Upper lobe of right lung (tissue), 1 donor: ENCODE data around the gene TRIM25. TPM values are rescaled to one million over a fixed set of nuclear protein-coding genes. Genes with fewer than 3 reads are reported as not detected.

Experiments used
- ATAC-seq: fragments of 200-7000 bp; cut with Tn5 transposase; one replicate; pipeline ENCODE4 v1.9.1; 2020; ENCODE audit warnings: mild to moderate bottlenecking, moderate library complexity
- DNase-seq: peaks from one replicate; pipeline ENCODE4 v3.0.0-alpha.2; 2020
- H3K27ac ChIP-seq: fragments of 200-600 bp; one replicate; pipeline ENCODE4 v1.8.0; 2022
- H3K27me3 ChIP-seq: fragments of 200-600 bp; one replicate; pipeline ENCODE4 v1.8.0; 2022; ENCODE audit warnings: mild to moderate bottlenecking
- H3K36me3 ChIP-seq: fragments of 200-600 bp; one replicate; pipeline ENCODE4 v1.8.0; 2022
- H3K4me1 ChIP-seq: fragments of 200-600 bp; one replicate; pipeline ENCODE4 v1.8.0; 2022
- H3K4me3 ChIP-seq: fragments of 200-600 bp; one replicate; pipeline ENCODE4 v1.8.0; 2022; ENCODE audit warnings: mild to moderate bottlenecking
- H3K9me3 ChIP-seq: fragments of 200-600 bp; one replicate; pipeline ENCODE4 v1.8.0; 2022
- intact Hi-C: fragments of 100-400 bp; cut with DNase I; formaldehyde crosslinking; loops from one replicate; pipeline ENCODE4 v1.11.0; 2022
- total RNA-seq: library from RNA; stranded (reverse); fragmentation: NEBNext Ultra II Directional; extraction: Animal tissue kit (Norgen Biotek cat#: 25700); gene quantifications from one replicate; pipeline ENCODE4 v1.2.1, GENCODE V29; 2021
- TF ChIP-seq, protein P1 (sequence below): fragments of 200-600 bp; IDR thresholded peaks from one replicate; pipeline ENCODE4 v1.8.0; 2022; ENCODE audit warnings: antibody characterized with exemption
- donor health status: DM: no; HTN: yes; CAD: no; lungs with severe emphysema.

TRIM25 gene
- total RNA-seq, 1 donor from 2014 or later: 89.3 TPM

DNA sequence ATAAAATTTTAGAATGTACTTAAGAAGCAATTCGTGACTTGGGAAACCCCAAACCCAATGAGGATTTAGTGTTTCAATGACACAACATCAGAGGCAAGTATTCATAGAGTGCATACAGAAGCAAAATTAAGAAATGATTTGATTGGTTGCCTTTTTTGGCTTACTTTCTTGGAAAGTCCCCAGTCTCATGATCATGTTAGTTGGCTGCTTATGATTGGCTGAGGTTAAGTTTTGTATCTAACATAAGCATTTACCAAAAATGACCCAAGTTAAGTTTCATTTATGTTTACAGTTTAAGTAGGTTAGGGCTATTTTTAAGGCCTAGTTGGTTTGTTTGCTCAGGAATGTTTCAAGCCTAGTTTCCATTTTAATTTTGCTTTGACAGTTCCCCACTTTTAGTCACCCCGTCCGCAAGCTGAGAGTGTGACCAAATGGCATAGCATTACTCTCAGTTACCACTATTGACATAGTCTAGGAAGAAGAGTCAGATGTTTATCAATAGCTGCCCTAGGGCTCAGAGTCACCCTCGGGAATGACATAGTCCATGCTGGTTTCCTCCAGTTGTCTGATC is 43.7 kb downstream of the TRIM25 start:
- H3K4me3 ChIP-seq: no peak overlapping the region
- no peaks in the 10 kb centered on the region for H3K9me3 ChIP-seq
- H3K27me3 ChIP-seq: no peaks in the 10 kb centered on the region
- ATAC-seq (no peak), DNase-seq (no peak)
- H3K4me1 ChIP-seq: no peaks in the 10 kb centered on the region
- no peak overlapping the region for H3K27ac ChIP-seq
- intact Hi-C loops: no loop called here
- no peaks in the 10 kb centered on the region for H3K36me3 ChIP-seq
- TF ChIP-seq, protein P1, sequence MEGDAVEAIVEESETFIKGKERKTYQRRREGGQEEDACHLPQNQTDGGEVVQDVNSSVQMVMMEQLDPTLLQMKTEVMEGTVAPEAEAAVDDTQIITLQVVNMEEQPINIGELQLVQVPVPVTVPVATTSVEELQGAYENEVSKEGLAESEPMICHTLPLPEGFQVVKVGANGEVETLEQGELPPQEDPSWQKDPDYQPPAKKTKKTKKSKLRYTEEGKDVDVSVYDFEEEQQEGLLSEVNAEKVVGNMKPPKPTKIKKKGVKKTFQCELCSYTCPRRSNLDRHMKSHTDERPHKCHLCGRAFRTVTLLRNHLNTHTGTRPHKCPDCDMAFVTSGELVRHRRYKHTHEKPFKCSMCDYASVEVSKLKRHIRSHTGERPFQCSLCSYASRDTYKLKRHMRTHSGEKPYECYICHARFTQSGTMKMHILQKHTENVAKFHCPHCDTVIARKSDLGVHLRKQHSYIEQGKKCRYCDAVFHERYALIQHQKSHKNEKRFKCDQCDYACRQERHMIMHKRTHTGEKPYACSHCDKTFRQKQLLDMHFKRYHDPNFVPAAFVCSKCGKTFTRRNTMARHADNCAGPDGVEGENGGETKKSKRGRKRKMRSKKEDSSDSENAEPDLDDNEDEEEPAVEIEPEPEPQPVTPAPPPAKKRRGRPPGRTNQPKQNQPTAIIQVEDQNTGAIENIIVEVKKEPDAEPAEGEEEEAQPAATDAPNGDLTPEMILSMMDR: no peak

DNA sequence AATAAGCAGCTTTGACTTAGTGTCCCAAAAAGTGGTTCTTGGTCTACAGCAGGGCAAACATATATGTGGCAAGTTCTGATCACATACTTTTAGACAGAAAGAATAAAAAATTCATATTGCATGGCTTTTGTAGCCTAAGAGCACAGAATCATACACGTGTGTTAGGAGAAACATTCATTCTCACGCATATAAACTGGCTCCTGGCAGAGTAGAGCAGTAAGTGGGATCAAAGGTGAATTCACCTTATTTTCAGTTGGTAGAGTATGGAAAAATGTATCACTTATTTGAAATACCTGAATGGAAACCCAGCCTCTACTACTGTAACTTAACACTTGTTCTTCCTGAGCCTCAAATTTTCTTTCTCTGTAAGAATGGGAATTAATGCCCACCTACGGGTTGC is 45.1 kb downstream of the TRIM25 start:
- Histone ChIP-seq H3K9me3 (no peaks in the 10 kb centered on the region), H3K4me1 (no peaks in the 10 kb centered on the region), H3K27ac (no peak overlapping the region), H3K27me3 (no peaks in the 10 kb centered on the region), H3K4me3 (no peak overlapping the region), H3K36me3 (no peaks in the 10 kb centered on the region)
- ATAC-seq: no peak
- DNase-seq: no peak
- intact Hi-C loops: no loop called here
- TF ChIP-seq, protein P1: no peak

DNA sequence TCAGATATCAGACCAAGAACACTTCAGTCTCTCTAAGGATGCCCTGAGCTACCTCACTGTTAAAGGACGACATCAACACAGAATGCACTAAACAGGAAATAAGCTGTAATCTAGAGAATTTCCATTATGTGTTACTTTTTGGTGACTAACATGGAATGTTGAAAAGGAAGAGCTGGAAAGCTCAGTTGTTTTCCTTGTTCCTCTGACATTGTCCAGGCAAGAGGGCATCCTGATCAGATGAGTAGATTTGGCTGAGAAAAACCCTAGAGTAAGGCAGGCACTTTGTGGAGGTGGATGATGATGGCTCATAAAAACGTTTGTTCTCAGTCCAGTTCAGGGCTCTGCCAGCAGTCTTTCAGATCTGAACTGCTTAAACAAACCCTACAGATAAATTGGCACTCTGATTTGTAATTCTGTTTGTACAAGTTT is 45.9 kb downstream of the TRIM25 start:
- TF ChIP-seq, protein P1: no peak
- no peak overlapping the region for H3K4me3 ChIP-seq
- intact Hi-C loops: no loop called here
- no peaks in the 10 kb centered on the region for H3K27me3 ChIP-seq
- no peak for ATAC-seq
- no peaks in the 10 kb centered on the region for H3K4me1 ChIP-seq
- H3K27ac ChIP-seq: no peak overlapping the region
- H3K36me3 ChIP-seq: peaks cover 4% of the 10 kb centered on the region
- no peak for DNase-seq
- no peaks in the 10 kb centered on the region for H3K9me3 ChIP-seq

DNA sequence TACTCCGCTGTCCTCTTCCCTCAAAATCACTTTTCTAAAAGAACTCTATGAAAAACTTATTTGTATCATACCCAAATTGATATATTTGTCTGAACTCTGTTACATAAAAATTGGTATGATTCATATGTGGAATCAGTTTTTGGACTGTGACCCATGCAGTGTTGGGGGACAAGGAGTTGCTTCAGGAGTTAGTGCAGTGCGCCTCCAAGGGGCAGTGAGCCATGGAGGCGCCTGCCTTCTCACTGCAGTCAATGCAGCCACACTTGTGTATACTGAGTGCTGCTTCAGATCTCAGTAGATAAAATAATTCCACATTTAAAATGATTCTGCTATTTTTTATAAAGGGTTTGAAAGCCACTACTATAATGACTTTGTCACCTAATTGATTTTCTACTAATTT is 47.4 kb downstream of the TRIM25 start:
- no peak overlapping the region for H3K27ac ChIP-seq
- ATAC-seq (no peak), DNase-seq (no peak)
- no peaks in the 10 kb centered on the region for H3K27me3 ChIP-seq
- no peak overlapping the region for H3K4me3 ChIP-seq
- TF ChIP-seq, protein P1: peak; percentile 12
- peaks cover 18% of the 10 kb centered on the region for H3K36me3 ChIP-seq
- H3K4me1 ChIP-seq: no peaks in the 10 kb centered on the region
- H3K9me3 ChIP-seq: no peaks in the 10 kb centered on the region
- intact Hi-C loops: no loop called here

DNA sequence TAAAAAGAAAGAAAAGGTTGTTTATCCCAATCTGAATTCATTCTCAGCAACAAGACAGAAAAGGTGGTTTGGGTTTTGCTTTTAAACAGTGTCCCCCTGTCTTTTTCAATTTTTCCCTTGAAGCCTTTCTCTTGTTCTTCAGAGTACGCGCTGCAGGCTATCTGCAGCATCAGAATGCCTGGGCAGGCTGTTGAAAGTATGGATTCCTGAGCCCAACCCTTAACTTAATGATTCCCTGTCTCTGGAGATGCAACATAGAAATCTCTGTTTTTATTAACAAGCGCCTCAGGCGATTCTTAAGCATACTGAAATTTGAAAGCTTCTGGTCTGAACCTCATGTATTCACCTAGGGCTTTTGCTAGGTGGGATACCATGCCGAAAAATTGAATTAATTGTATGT is 47.8 kb downstream of the TRIM25 start:
- no peak for DNase-seq
- Histone ChIP-seq H3K9me3 (no peaks in the 10 kb centered on the region), H3K4me3 (no peak overlapping the region), H3K27ac (no peak overlapping the region), H3K4me1 (no peaks in the 10 kb centered on the region), H3K27me3 (no peaks in the 10 kb centered on the region), H3K36me3 (peaks cover 20% of the 10 kb centered on the region)
- TF ChIP-seq, protein P1: no peak
- ATAC-seq: no peak
- intact Hi-C loops: no loop called here

DNA sequence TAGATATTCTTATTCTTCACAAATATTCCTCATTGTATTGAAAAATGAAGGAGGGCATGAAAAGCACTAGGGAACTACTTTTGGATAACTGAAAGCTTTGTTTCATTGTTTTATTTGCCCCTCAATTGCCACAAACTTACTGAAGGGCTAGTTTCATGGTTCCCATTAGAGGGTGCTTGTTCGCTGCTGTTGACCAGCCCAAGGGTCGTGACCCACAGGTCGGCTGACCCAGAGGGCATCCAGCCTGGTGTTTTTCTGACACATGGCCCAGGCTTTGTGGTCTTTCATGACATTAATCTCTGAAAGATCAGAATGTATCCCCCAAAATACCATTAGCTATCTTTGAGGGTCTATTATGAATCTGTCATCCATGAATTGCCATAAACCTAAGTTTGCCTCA is 49.9 kb downstream of the TRIM25 start:
- Histone ChIP-seq H3K4me1 (no peaks in the 10 kb centered on the region), H3K4me3 (no peak overlapping the region), H3K36me3 (peaks cover 20% of the 10 kb centered on the region), H3K27me3 (no peaks in the 10 kb centered on the region), H3K27ac (no peak overlapping the region), H3K9me3 (no peaks in the 10 kb centered on the region)
- TF ChIP-seq, protein P1: no peak
- DNase-seq (no peak), ATAC-seq (no peak)
- intact Hi-C loops: no loop called here
